ENCODE measurements around the gene GPR65. TPM values are rescaled to one million over a fixed set of nuclear protein-coding genes. Genes with fewer than 3 reads are reported as not detected.

GPR65 gene
- total RNA-seq: under 1 TPM in 3 of 4 donors, not detected in 1; 0.23 to 0.25 (median 0.23) TPM

- H3K4me3 ChIP-seq (ENCODE audit: low read depth, poor library complexity, severe bottlenecking): no peak within 1 kb of the TSS
- no peak for TF ChIP-seq POLR2A (IDR thresholded peaks at IDR 0.05)
- TF ChIP-seq CTCF (IDR thresholded peaks at IDR 0.05): no peak
- whole genome bisulfite sequencing, 2 donors: 44 to 55% methylated on average over 3 of the region's 3 CpGs
- no peak for DNase-seq (ENCODE audit: low spot score in 2 of 2)
- intact Hi-C loops (cut with DNase I; ENCODE audit: low total_unique reads): no loop called here
Observed at GRCh38 chr14:88005050-88005481, at the start of gene GPR65. Gene GPR65, plus strand, starts transcription at chr14:88005135. Its CDS starts 5,713 bp downstream, at chr14:88010848.

GRCh38 chr14:87955501-87955900 is 49.4 kb upstream of the GPR65 start:
- 65 to 68% methylated on average over 6 of the region's 6 CpGs for WGBS, 2 donors
- no peak for DNase-seq (ENCODE audit: low spot score in 2 of 2)
- TF ChIP-seq POLR2A (IDR thresholded peaks at IDR 0.05): no peak
- no peak for TF ChIP-seq CTCF (IDR thresholded peaks at IDR 0.05)
- intact Hi-C loops (cut with DNase I; ENCODE audit: low total_unique reads): no loop called here
- H3K4me3 ChIP-seq (ENCODE audit: low read depth, poor library complexity, severe bottlenecking): no peak overlapping the region

GRCh38 chr14:87960013-87960787 is 44.7 kb upstream of the GPR65 start:
- H3K4me3 ChIP-seq (ENCODE audit: low read depth, poor library complexity, severe bottlenecking): no peak overlapping the region
- intact Hi-C loops (cut with DNase I; ENCODE audit: low total_unique reads): no loop called here
- 91 to 95% methylated on average over 5 of the region's 5 CpGs for WGBS, 2 donors
- no peak for DNase-seq (ENCODE audit: low spot score in 2 of 2)
- TF ChIP-seq POLR2A (IDR thresholded peaks at IDR 0.05) (no peak), CTCF (IDR thresholded peaks at IDR 0.05) (no peak)

GRCh38 chr14:87961246-87961645 is 43.7 kb upstream of the GPR65 start:
- intact Hi-C loops (cut with DNase I; ENCODE audit: low total_unique reads): no loop called here
- no peak for DNase-seq (ENCODE audit: low spot score in 2 of 2)
- TF ChIP-seq POLR2A (IDR thresholded peaks at IDR 0.05): no peak
- TF ChIP-seq CTCF (IDR thresholded peaks at IDR 0.05): no peak
- 87 to 89% methylated on average over 2 of the region's 2 CpGs for WGBS, 2 donors
- H3K4me3 ChIP-seq (ENCODE audit: low read depth, poor library complexity, severe bottlenecking): no peak overlapping the region

GRCh38 chr14:87966816-87967215 is 38.1 kb upstream of the GPR65 start:
- H3K4me3 ChIP-seq (ENCODE audit: low read depth, poor library complexity, severe bottlenecking): no peak overlapping the region
- 68 to 79% methylated on average over 3 of the region's 3 CpGs for WGBS, 2 donors
- intact Hi-C loops (cut with DNase I; ENCODE audit: low total_unique reads): no loop called here
- DNase-seq (ENCODE audit: low spot score in 2 of 2): no peak
- TF ChIP-seq CTCF (IDR thresholded peaks at IDR 0.05): no peak
- no peak for TF ChIP-seq POLR2A (IDR thresholded peaks at IDR 0.05)

GRCh38 chr14:87967496-87967895 is 37.4 kb upstream of the GPR65 start:
- no peak overlapping the region for H3K4me3 ChIP-seq (ENCODE audit: low read depth, poor library complexity, severe bottlenecking)
- intact Hi-C loops (cut with DNase I; ENCODE audit: low total_unique reads): no loop called here
- DNase-seq (ENCODE audit: low spot score in 2 of 2): no peak
- TF ChIP-seq POLR2A (IDR thresholded peaks at IDR 0.05): no peak
- TF ChIP-seq CTCF (IDR thresholded peaks at IDR 0.05): no peak

All from lower leg skin (tissue), 4 donors.